Kidney epithelial cell (primary cell): ENCODE measurements around the gene ATP6V0E1. TPM values are rescaled to one million over a fixed set of nuclear protein-coding genes. Genes with fewer than 3 reads are reported as not detected.

Experiments
- DNase-seq: peaks from one replicate; pipeline ENCODE4 v3.0.0-alpha.2; 2010; ENCODE audit warnings: low read depth
- H3K27me3 ChIP-seq: 2 replicates; pipeline ENCODE4 v1.6.0; 2011; ENCODE audit warnings: low read length; ENCODE audit not compliant: control insufficient read depth, insufficient read depth
- H3K36me3 ChIP-seq: 2 replicates; pipeline ENCODE4 v1.5.1; 2011; ENCODE audit warnings: low read length; ENCODE audit not compliant: control insufficient read depth, insufficient read depth
- H3K4me3 ChIP-seq: 2 replicates; pipeline ENCODE4 v1.5.1; 2011; ENCODE audit warnings: low read depth, mild to moderate bottlenecking, control low read depth, low read length
- total RNA-seq: library from RNA; depleted of rRNA; stranded (reverse); fragments of >200 nt; gene quantifications from 2 replicates; pipeline ENCODE4 v1.2.3, GENCODE V29; 2015
- TF ChIP-seq, protein P1 (sequence below): IDR thresholded peaks from 2 replicates; pipeline ENCODE4 v1.5.1; 2011; ENCODE audit warnings: mild to moderate bottlenecking, moderate library complexity, low read length, control low read depth, inconsistent platforms; ENCODE audit not compliant: insufficient read depth, poor library complexity, severe bottlenecking

Gene ATP6V0E1
- total RNA-seq, 1 donor from 2014 or later = 178 TPM

DNA sequence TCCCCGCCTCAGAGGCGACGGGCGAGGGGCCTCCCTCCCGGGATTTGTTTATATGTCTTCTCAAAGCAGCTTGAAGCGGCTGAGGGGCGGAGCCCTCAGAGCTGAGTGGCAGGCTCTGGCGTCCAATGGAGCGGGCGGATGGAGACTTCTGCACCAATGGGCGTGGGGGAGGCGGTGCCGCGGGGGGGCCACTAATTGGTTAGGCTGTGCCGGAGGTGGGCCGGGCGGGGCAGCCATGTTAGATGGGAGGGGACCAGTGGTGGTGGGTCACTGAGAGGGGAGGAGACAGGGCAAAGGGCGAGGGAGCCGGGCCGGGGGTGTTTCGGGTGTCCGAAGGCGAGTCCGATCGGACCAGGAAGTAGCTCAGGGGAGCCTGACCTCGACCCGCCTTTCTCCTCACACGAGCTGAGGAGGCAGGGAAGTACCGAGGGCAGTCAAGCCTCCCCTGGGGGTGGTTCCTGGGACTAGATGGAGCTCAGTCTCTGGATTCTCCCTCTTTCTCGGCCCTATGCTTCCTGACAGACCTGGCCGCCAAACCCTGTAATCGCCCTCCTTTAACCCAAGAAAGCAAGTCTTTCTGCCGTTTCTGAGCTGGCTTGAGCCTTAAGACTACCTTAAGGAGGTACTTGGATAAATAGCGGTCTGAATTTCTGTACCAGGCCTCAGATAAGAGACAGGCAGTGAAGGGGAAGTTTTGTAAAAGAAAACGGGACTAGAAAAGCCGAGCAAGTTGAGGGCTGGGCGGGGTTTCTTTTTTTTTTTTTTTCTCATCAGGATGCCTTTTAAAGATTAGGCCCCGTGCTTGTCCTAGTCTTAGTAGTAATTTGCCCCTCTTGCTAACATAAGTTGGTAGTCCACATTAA lies 73.7 kb downstream of the ATP6V0E1 start:
- H3K4me3 ChIP-seq = peak overlapping the region; percentile 75
- peak; percentile 84 for DNase-seq
- TF ChIP-seq, protein P1, sequence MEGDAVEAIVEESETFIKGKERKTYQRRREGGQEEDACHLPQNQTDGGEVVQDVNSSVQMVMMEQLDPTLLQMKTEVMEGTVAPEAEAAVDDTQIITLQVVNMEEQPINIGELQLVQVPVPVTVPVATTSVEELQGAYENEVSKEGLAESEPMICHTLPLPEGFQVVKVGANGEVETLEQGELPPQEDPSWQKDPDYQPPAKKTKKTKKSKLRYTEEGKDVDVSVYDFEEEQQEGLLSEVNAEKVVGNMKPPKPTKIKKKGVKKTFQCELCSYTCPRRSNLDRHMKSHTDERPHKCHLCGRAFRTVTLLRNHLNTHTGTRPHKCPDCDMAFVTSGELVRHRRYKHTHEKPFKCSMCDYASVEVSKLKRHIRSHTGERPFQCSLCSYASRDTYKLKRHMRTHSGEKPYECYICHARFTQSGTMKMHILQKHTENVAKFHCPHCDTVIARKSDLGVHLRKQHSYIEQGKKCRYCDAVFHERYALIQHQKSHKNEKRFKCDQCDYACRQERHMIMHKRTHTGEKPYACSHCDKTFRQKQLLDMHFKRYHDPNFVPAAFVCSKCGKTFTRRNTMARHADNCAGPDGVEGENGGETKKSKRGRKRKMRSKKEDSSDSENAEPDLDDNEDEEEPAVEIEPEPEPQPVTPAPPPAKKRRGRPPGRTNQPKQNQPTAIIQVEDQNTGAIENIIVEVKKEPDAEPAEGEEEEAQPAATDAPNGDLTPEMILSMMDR = no peak

DNA sequence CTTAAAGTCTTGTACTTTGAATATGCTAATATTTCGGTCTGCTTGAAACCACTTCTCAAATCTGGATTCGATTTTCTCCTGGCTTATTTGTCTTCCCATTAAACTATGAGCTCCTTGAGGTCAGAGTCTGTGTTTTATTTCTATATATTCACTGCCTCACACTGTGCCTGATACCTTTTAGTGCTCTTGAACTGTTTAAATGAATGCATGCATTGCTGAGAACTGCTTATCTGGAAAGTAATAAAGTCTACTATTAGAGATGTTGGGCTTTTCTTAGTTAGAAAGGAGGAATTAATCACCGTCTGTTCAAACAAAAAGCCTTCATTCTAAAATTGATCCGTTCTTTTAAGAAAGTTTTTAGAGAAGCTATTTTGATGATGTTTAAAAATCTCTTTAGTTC lies 78.6 kb downstream of the ATP6V0E1 start:
- no peak for DNase-seq
- TF ChIP-seq, protein P1 = no peak
- Histone ChIP-seq H3K36me3 (no peaks in the 10 kb centered on the region), H3K4me3 (no peak overlapping the region), H3K27me3 (no peaks in the 10 kb centered on the region)

More for the DNA sequence above, 73.7 kb downstream of the ATP6V0E1 start:
- Histone ChIP-seq H3K27me3 (no peaks in the 10 kb centered on the region), H3K36me3 (no peaks in the 10 kb centered on the region)

DNA sequence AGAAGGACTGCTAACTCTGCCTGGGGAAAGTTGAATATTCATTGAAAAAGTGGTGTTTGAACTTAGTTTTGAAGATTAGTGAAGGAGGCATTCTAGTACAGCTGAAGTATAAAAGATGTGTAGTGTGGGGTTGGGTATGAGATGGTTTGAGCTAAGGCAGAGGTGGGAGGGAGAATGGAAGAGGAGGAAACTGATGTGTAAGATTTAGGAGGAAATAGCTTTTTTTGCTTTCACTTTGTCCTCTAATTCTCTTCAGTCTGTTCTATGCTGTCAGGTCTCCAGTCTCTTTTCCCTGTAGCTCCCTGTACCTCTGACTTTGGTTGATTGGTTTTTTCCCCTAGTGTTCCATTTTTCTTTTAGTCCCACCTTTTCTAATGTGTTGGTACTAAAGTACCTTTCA lies 81.6 kb downstream of the ATP6V0E1 start:
- Histone ChIP-seq H3K4me3 (no peak overlapping the region), H3K27me3 (no peaks in the 10 kb centered on the region), H3K36me3 (no peaks in the 10 kb centered on the region)
- TF ChIP-seq, protein P1 = no peak
- DNase-seq = no peak

DNA sequence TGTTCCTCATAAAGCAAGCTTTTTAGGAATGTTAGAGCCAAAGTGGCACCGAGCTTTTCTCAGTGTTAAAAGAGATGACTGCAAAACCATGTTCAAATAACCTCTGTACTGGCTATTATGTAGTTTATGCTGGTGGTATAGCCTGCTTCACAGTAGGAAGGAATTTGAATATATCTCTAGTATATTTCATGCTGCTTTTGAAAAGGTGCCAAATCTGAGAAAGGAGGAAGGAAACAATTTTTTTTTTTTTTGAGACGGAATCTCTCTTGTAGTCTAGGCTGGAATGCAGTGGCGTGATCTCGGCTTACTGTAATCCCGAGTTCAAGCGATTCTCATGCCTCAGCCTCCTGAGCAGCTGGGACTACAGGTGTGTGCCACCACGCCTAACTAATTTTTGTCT lies 86.1 kb downstream of the ATP6V0E1 start:
- TF ChIP-seq, protein P1 = no peak
- no peak overlapping the region for H3K4me3 ChIP-seq
- no peaks in the 10 kb centered on the region for H3K36me3 ChIP-seq
- no peak for DNase-seq
- no peaks in the 10 kb centered on the region for H3K27me3 ChIP-seq

DNA sequence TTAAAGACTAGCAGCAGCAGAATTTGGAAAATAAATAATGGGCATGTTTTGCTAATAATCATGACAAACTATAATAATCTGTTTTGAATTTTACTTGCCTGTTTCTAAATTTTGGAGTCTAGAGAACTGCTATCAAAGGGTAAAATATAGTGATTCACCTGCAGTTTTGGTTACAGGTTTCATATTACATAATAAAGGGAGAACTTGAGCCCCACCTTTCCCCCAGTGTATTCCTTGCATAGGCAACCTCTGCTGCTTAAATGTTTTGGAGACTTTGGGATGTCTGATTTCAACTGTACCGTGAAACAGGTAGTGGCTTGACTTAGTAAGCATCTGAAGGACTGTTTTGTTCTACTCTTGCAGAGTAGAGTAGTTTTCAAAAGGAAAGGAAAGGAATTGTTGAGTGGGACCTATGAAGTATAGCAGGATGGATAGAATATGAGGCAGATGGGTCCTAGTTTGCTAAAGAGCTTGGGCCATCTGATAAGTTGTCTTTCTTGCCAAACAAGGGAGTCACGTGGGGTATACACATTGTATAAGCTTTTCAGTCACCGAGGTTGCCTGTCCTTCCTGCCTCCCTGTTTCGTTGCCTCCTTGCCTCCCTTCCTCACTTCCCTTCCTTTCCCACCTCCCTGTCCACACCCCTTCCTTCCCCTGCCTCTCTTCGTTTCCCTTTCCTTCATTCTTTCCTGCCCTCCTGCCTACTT lies 91.7 kb downstream of the ATP6V0E1 start:
- H3K27me3 ChIP-seq = no peaks in the 10 kb centered on the region
- H3K36me3 ChIP-seq = no peaks in the 10 kb centered on the region
- DNase-seq = no peak
- TF ChIP-seq, protein P1 = no peak
- H3K4me3 ChIP-seq = no peak overlapping the region
